Calu3 (cell line): ENCODE results near the gene LGI2. TPM values are rescaled to one million over a fixed set of nuclear protein-coding genes. Genes with fewer than 3 reads are reported as not detected.
A peak's percentile ranks its signal among the peaks of the same experiment; 100 is the strongest.

Experiments
- BruUV-seq: library from RNA; stranded (reverse); fragments of 400-500 nt; replicated peaks from 2 replicates; lab custom pipeline; 2021; lab: Mats Ljungman, UMichigan
- CTCF ChIA-PET: fragments of 300-600 bp; sonication (Branson Sonifier 250); formaldehyde crosslinking; loops from one replicate; lab custom pipeline; 2022; ENCODE audit warnings: antibody characterized with exemption; lab: Charles Lee
- DNase-seq: peaks from one replicate; pipeline ENCODE4 v3.0.0; 2022
- H3K27ac Mint-ChIP-seq: one replicate; pipeline ENCODE4 v1.8.0; 2022; ENCODE audit warnings: mixed read lengths; ENCODE audit not compliant: unreplicated experiment
- H3K27me3 Mint-ChIP-seq: one replicate; pipeline ENCODE4 v1.8.0; 2022; ENCODE audit warnings: mixed read lengths; ENCODE audit not compliant: unreplicated experiment
- H3K36me3 Mint-ChIP-seq: one replicate; pipeline ENCODE4 v1.8.0; 2022; ENCODE audit warnings: mild to moderate bottlenecking, moderate library complexity, mixed read lengths; ENCODE audit not compliant: insufficient read depth, unreplicated experiment
- H3K4me1 Mint-ChIP-seq: one replicate; pipeline ENCODE4 v1.8.0; 2022; ENCODE audit warnings: mild to moderate bottlenecking, low read depth, mixed read lengths; ENCODE audit not compliant: unreplicated experiment
- H3K4me3 Mint-ChIP-seq: one replicate; pipeline ENCODE4 v1.8.0; 2022; ENCODE audit warnings: mild to moderate bottlenecking, low read depth, moderate library complexity, mixed read lengths; ENCODE audit not compliant: unreplicated experiment
- H3K9me3 Mint-ChIP-seq: one replicate; pipeline ENCODE4 v1.8.0; 2022; ENCODE audit warnings: low read depth, mixed read lengths; ENCODE audit not compliant: unreplicated experiment
- CTCF ChIP-seq: fragments of 200-600 bp; IDR thresholded peaks from one replicate; pipeline ENCODE4 v1.8.0; 2022; ENCODE audit warnings: antibody characterized with exemption; ENCODE audit not compliant: unreplicated experiment
- intact Hi-C: fragments of 100-400 bp; cut with micrococcal nuclease; formaldehyde crosslinking; loops from one replicate; pipeline ENCODE4 v1.10.0; 2022; ENCODE audit not compliant: unreplicated experiment
- total RNA-seq: library from RNA; stranded (reverse); gene quantifications from 2 replicates; pipeline ENCODE4 v1.2.3, GENCODE V29; 2022

LGI2 gene
- total RNA-seq, 1 experiment from 2014 or later, result 0.59 TPM

- Mint-ChIP-seq H3K9me3 (peaks cover 2% of the 10 kb centered on the region), H3K4me3 (peak overlapping the region; percentile 69), H3K27me3 (peaks cover 36% of the 10 kb centered on the region), H3K27ac (no peak overlapping the region), H3K36me3 (peaks cover 5% of the 10 kb centered on the region), H3K4me1 (no peaks in the 10 kb centered on the region)
- BruUV-seq, result no TSS peak
- DNase-seq, result no peak
- no peak for TF ChIP-seq CTCF
- intact Hi-C loops, result no loop called here
- CTCF ChIA-PET, result no interaction called here
Observed at GRCh38 chr4:25029479-25030276, 1.1 kb downstream of the LGI2 start.

GRCh38 chr4:25028851-25029250 is 1.9 kb downstream of the LGI2 start:
- peaks cover 28% of the 10 kb centered on the region for H3K27me3 Mint-ChIP-seq
- no peak for DNase-seq
- CTCF ChIA-PET, result no interaction called here
- H3K4me3 Mint-ChIP-seq, result no peak overlapping the region
- peaks cover 5% of the 10 kb centered on the region for H3K36me3 Mint-ChIP-seq
- intact Hi-C loops, result no loop called here
- H3K27ac Mint-ChIP-seq, result no peak overlapping the region
- H3K9me3 Mint-ChIP-seq, result no peaks in the 10 kb centered on the region
- no TSS peak for BruUV-seq
- H3K4me1 Mint-ChIP-seq, result no peaks in the 10 kb centered on the region
- TF ChIP-seq CTCF, result no peak

- intact Hi-C loops, result no loop called here
- CTCF ChIA-PET, result no interaction called here
- Mint-ChIP-seq H3K36me3 (no peaks in the 10 kb centered on the region), H3K27ac (no peak overlapping the region), H3K4me1 (no peaks in the 10 kb centered on the region), H3K9me3 (no peaks in the 10 kb centered on the region), H3K4me3 (no peak overlapping the region), H3K27me3 (no peaks in the 10 kb centered on the region)
- TF ChIP-seq CTCF, result no peak
- BruUV-seq, result no TSS peak
- no peak for DNase-seq
Observed at GRCh38 chr4:25022766-25023165, 8.0 kb downstream of the LGI2 start.

GRCh38 chr4:25021216-25021615 is 9.5 kb downstream of the LGI2 start:
- no peak overlapping the region for H3K4me3 Mint-ChIP-seq
- no peaks in the 10 kb centered on the region for H3K27me3 Mint-ChIP-seq
- intact Hi-C loops, result no loop called here
- BruUV-seq, result no TSS peak
- CTCF ChIA-PET, result interaction anchor here (0.7 kb wide), 1 partner anchor 556 kb away, joined by 3 read pairs; no protein-coding TSS in a partner anchor
- H3K9me3 Mint-ChIP-seq, result no peaks in the 10 kb centered on the region
- H3K36me3 Mint-ChIP-seq, result no peaks in the 10 kb centered on the region
- H3K4me1 Mint-ChIP-seq, result no peaks in the 10 kb centered on the region
- no peak overlapping the region for H3K27ac Mint-ChIP-seq
- DNase-seq, result no peak
- no peak for TF ChIP-seq CTCF
